ENCODE measurements around the gene LAMC2. TPM values are rescaled to one million over a fixed set of nuclear protein-coding genes. Genes with fewer than 3 reads are reported as not detected.
A peak's percentile ranks its signal among the peaks of the same experiment; 100 is the strongest.

LAMC2 gene
- total RNA-seq, 4 donors from 2014 or later: 24.2 to 46.5 (median 35.5) TPM

- Histone ChIP-seq H3K9me3 (no peaks in the 10 kb centered on the region), H3K36me3 (peaks cover 40% of the 10 kb centered on the region), H3K4me1 (peaks cover 17% of the 10 kb centered on the region), H3K4me3 (no peak overlapping the region), H3K27me3 (no peaks in the 10 kb centered on the region), H3K27ac (no peak overlapping the region)
- DNase-seq (ENCODE audit: low spot score in 2 of 2): no peak
- no peak for TF ChIP-seq CTCF (IDR thresholded peaks at IDR 0.05)
- TF ChIP-seq EP300 (IDR thresholded peaks at IDR 0.05): no peak
- WGBS: 74% methylated on average over 2 of the region's 2 CpGs
Measured at GRCh38 chr1:183142171-183142570, 43.9 kb upstream of the LAMC2 start.

GRCh38 chr1:183143576-183144315 is 42.3 kb upstream of the LAMC2 start:
- H3K27ac ChIP-seq: no peak overlapping the region
- 73% methylated on average over 7 of the region's 7 CpGs for WGBS

GRCh38 chr1:183144752-183145151 is 41.3 kb upstream of the LAMC2 start:
- no peak for TF ChIP-seq EP300 (IDR thresholded peaks at IDR 0.05)
- TF ChIP-seq POLR2A (IDR thresholded peaks at IDR 0.05): no peak
- no peak for TF ChIP-seq CTCF (IDR thresholded peaks at IDR 0.05)
- no peak for TF ChIP-seq POLR2AphosphoS5 (IDR thresholded peaks at IDR 0.05)
- H3K4me3 ChIP-seq: no peak overlapping the region
- H3K36me3 ChIP-seq: peaks cover 25% of the 10 kb centered on the region
- no peaks in the 10 kb centered on the region for H3K27me3 ChIP-seq
- WGBS: 74% methylated on average over 3 of the region's 3 CpGs
- H3K9me3 ChIP-seq: no peaks in the 10 kb centered on the region
- H3K4me1 ChIP-seq: peaks cover 8% of the 10 kb centered on the region
- no peak for DNase-seq (ENCODE audit: low spot score in 2 of 2)
- no peak overlapping the region for H3K27ac ChIP-seq

More at GRCh38 chr1:183143576-183144315, 42.3 kb upstream of the LAMC2 start:
- Histone ChIP-seq H3K27me3 (no peaks in the 10 kb centered on the region), H3K36me3 (peaks cover 26% of the 10 kb centered on the region), H3K4me1 (peaks cover 10% of the 10 kb centered on the region), H3K9me3 (no peaks in the 10 kb centered on the region), H3K4me3 (no peak overlapping the region)
- DNase-seq (ENCODE audit: low spot score in 2 of 2): no peak
- TF ChIP-seq POLR2AphosphoS5 (IDR thresholded peaks at IDR 0.05) (no peak), CTCF (IDR thresholded peaks at IDR 0.05) (no peak), EP300 (IDR thresholded peaks at IDR 0.05) (no peak), POLR2A (IDR thresholded peaks at IDR 0.05) (no peak)

- no peaks in the 10 kb centered on the region for H3K9me3 ChIP-seq
- WGBS: 76% methylated on average over 2 of the region's 2 CpGs
- peak overlapping the region; percentile 4 for H3K27ac ChIP-seq
- no peaks in the 10 kb centered on the region for H3K27me3 ChIP-seq
- H3K4me3 ChIP-seq: no peak overlapping the region
- DNase-seq (ENCODE audit: low spot score in 2 of 2): no peak
- TF ChIP-seq POLR2AphosphoS5 (IDR thresholded peaks at IDR 0.05): no peak
- no peak for TF ChIP-seq CTCF (IDR thresholded peaks at IDR 0.05)
- TF ChIP-seq POLR2A (IDR thresholded peaks at IDR 0.05): no peak
- TF ChIP-seq EP300 (IDR thresholded peaks at IDR 0.05): no peak
- H3K36me3 ChIP-seq: peaks cover 6% of the 10 kb centered on the region
- H3K4me1 ChIP-seq: peaks cover 7% of the 10 kb centered on the region
Measured at GRCh38 chr1:183147735-183148134, 38.3 kb upstream of the LAMC2 start.

GRCh38 chr1:183148599-183148998 is 37.5 kb upstream of the LAMC2 start:
- Histone ChIP-seq H3K36me3 (no peaks in the 10 kb centered on the region), H3K4me1 (peaks cover 7% of the 10 kb centered on the region), H3K27me3 (no peaks in the 10 kb centered on the region), H3K4me3 (no peak overlapping the region), H3K27ac (peak overlapping the region; percentile 75), H3K9me3 (no peaks in the 10 kb centered on the region)
- no peak for DNase-seq (ENCODE audit: low spot score in 2 of 2)
- WGBS: 27% methylated on average over 5 of the region's 5 CpGs
- TF ChIP-seq POLR2A (IDR thresholded peaks at IDR 0.05) (no peak), EP300 (IDR thresholded peaks at IDR 0.05) (no peak), CTCF (IDR thresholded peaks at IDR 0.05) (no peak), POLR2AphosphoS5 (IDR thresholded peaks at IDR 0.05) (no peak)
